ENCODE results near the gene EFNA2. TPM values are rescaled to one million over a fixed set of nuclear protein-coding genes. Genes with fewer than 3 reads are reported as not detected.

Gene EFNA2
- total and polyA plus RNA-seq, 4 experiments from 2014 or later = not detected

- Histone ChIP-seq H3K4me1 (ENCODE audit: insufficient read depth, low read length) (peaks cover 67% of the 10 kb centered on the region), H3K9me3 (ENCODE audit: control insufficient read depth in 1 of 2, low read length in 2 of 2) (no peaks in the 10 kb centered on the region), H3K4me3 (ENCODE audit: low read length in 2 of 2) (peak overlapping the region in 1 of 2 donors; percentile 87), H3K36me3 (ENCODE audit: insufficient read depth, low read length) (peaks cover 55% of the 10 kb centered on the region), H3K27ac (ENCODE audit: low read depth, low read length) (peak overlapping the region; percentile 93), H3K27me3 (ENCODE audit: insufficient read depth, low read length) (no peaks in the 10 kb centered on the region)
- Mint-ChIP-seq H3K27ac (peak overlapping the region in 4 of 7 donors; percentile 76 to 95 (median 82)), H3K9me3 (peaks cover 0 to 24% (median 0%) of the 10 kb centered on the region in 8 donors), H3K4me1 (peaks cover 32 to 66% (median 45%) of the 10 kb centered on the region in 4 donors), H3K27me3 (no peaks in the 10 kb centered on the region), H3K4me3 (peak overlapping the region in 4 of 8 donors; percentile 52 to 64 (median 62)), H3K36me3 (peaks cover 39 to 64% of the 10 kb centered on the region in 2 donors)
- DNase-seq = peak in 1 of 5 donors; percentile 39
- intact Hi-C loops (cut with micrococcal nuclease) = loop anchor here (1.0 to 5.0 kb wide), 5 partner anchors 82 to 215 kb away; partner anchors contain the start of genes DAZAP1, NDUFS7, PCSK4 and RPS15
- CTCF ChIA-PET (ENCODE audit: partially characterized antibody) = interaction anchor here (1.4 to 3.9 kb wide), 2 partner anchors 30 to 31 kb away, joined by 8 to 31 read pairs; no protein-coding TSS in a partner anchor
- POLR2A ChIA-PET (ENCODE audit: partially characterized antibody) = interaction anchor here (0.5 to 5.7 kb wide), 36 partner anchors 8 to 596 kb away, joined by 3 to 74 read pairs (median 4); partner anchors contain the start of genes ABCA7, ARHGAP45, ATP5F1D and CBARP
These were observed 10.8 kb upstream of the EFNA2 start for GRCh38 chr19:1274852-1275259.

DNA sequence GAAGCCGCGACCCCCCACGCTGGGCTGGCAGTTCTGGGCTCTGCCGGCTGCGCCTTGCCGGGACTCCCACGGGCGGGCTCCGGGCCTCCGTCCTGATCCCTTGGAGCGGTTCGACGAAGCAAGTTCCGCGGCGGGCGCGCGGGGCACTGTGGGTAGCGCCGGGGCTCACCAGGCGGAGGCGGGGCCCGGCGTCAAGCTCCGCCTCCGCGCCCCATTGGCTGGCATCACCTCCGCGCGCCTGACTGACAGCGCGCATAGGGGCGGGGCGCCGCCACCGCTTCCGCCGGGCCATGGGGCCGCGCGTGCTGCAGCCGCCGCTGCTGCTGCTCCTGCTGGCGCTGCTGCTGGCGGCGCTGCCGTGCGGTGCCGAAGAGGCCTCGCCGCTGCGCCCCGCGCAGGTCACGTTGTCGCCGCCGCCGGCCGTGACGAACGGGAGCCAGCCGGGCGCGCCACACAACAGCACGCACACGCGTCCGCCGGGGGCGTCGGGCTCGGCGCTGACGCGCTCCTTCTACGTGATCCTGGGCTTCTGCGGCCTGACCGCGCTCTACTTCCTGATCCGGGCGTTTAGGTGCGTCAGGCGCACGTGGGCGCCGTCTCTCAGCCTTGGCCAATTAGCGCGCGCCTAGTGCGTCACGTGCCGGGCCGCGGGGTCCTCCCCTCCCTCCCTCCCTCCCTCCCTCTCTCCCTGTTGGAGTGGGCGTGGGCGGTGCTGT lies 10.3 kb upstream of the EFNA2 start, which contains the start of gene FAM174C:
Gene FAM174C (plus strand): TSS at position 271 of the 716 bp plus-strand sequence. CDS start 20 bp downstream, at position 291.
- H3K36me3 Mint-ChIP-seq = peaks cover 36 to 61% of the 10 kb centered on the region in 2 donors
- peaks cover 0 to 20% (median 0%) of the 10 kb centered on the region in 8 donors for H3K9me3 Mint-ChIP-seq
- intact Hi-C loops (cut with micrococcal nuclease) = loop anchor here (1.0 to 5.0 kb wide), 5 partner anchors 82 to 215 kb away; partner anchors contain the start of genes DAZAP1, NDUFS7, PCSK4 and RPS15
- CTCF ChIA-PET (ENCODE audit: partially characterized antibody) = interaction anchor here (1.4 kb wide), 1 partner anchor 31 kb away, joined by 8 read pairs; no protein-coding TSS in a partner anchor
- peak; percentile 95 to 97 (median 97) for DNase-seq
- no peaks in the 10 kb centered on the region for H3K9me3 ChIP-seq (ENCODE audit: control insufficient read depth in 1 of 2, low read length in 2 of 2)
- H3K27me3 Mint-ChIP-seq = no peaks in the 10 kb centered on the region
- H3K36me3 ChIP-seq (ENCODE audit: insufficient read depth, low read length) = peaks cover 53% of the 10 kb centered on the region
- H3K4me1 Mint-ChIP-seq = peaks cover 30 to 66% (median 42%) of the 10 kb centered on the region in 4 donors
- H3K4me3 ChIP-seq (ENCODE audit: low read length in 2 of 2) = peak within 1 kb of the TSS; percentile 42 to 87
- peak within 1 kb of the TSS; percentile 93 for H3K27ac ChIP-seq (ENCODE audit: low read depth, low read length)
- no peaks in the 10 kb centered on the region for H3K27me3 ChIP-seq (ENCODE audit: insufficient read depth, low read length)
- POLR2A ChIA-PET (ENCODE audit: partially characterized antibody) = interaction anchor here (0.5 to 5.7 kb wide), 34 partner anchors 9 to 596 kb away, joined by 3 to 74 read pairs (median 4); partner anchors contain the start of genes ABCA7, ARHGAP45, ATP5F1D and CBARP
- peak within 1 kb of the TSS; percentile 87 to 93 (median 90) for H3K4me3 Mint-ChIP-seq
- H3K27ac Mint-ChIP-seq = peak within 1 kb of the TSS; percentile 95 to 98 (median 96)
- peaks cover 61% of the 10 kb centered on the region for H3K4me1 ChIP-seq (ENCODE audit: insufficient read depth, low read length)

GRCh38 chr19:1275976-1276627 lies 9.6 kb upstream of the EFNA2 start:
- H3K4me3 Mint-ChIP-seq = peak overlapping the region; percentile 87 to 93 (median 90)
- peak overlapping the region; percentile 42 to 87 for H3K4me3 ChIP-seq (ENCODE audit: low read length in 2 of 2)
- peaks cover 29 to 55% of the 10 kb centered on the region in 2 donors for H3K36me3 Mint-ChIP-seq
- ChIA-PET POLR2A (ENCODE audit: partially characterized antibody) (interaction anchor here (1.2 to 5.7 kb wide), 7 partner anchors 9 to 377 kb away, joined by 4 to 74 read pairs (median 6); no protein-coding TSS in a partner anchor), CTCF (ENCODE audit: partially characterized antibody) (interaction anchor here (1.4 kb wide), 1 partner anchor 32 kb away, joined by 8 read pairs; no protein-coding TSS in a partner anchor)
- peak overlapping the region; percentile 95 to 98 (median 96) for H3K27ac Mint-ChIP-seq
- no peak for DNase-seq
- peaks cover 47% of the 10 kb centered on the region for H3K36me3 ChIP-seq (ENCODE audit: insufficient read depth, low read length)
- peaks cover 25 to 61% (median 37%) of the 10 kb centered on the region in 4 donors for H3K4me1 Mint-ChIP-seq
- peaks cover 54% of the 10 kb centered on the region for H3K4me1 ChIP-seq (ENCODE audit: insufficient read depth, low read length)
- H3K27ac ChIP-seq (ENCODE audit: low read depth, low read length) = peak overlapping the region; percentile 93
- H3K27me3 ChIP-seq (ENCODE audit: insufficient read depth, low read length) = no peaks in the 10 kb centered on the region
- H3K9me3 ChIP-seq (ENCODE audit: control insufficient read depth in 1 of 2, low read length in 2 of 2) = no peaks in the 10 kb centered on the region
- peaks cover 0 to 13% (median 0%) of the 10 kb centered on the region in 8 donors for H3K9me3 Mint-ChIP-seq
- intact Hi-C loops (cut with micrococcal nuclease) = loop anchor here (1.0 to 5.0 kb wide), 5 partner anchors 81 to 214 kb away; partner anchors contain the start of genes DAZAP1, NDUFS7, PCSK4 and RPS15
- H3K27me3 Mint-ChIP-seq = no peaks in the 10 kb centered on the region

GRCh38 chr19:1276628-1277022 lies 9.0 kb upstream of the EFNA2 start:
- Histone ChIP-seq H3K4me1 (ENCODE audit: insufficient read depth, low read length) (peaks cover 49% of the 10 kb centered on the region), H3K9me3 (ENCODE audit: control insufficient read depth in 1 of 2, low read length in 2 of 2) (no peaks in the 10 kb centered on the region), H3K27ac (ENCODE audit: low read depth, low read length) (peak overlapping the region; percentile 93), H3K36me3 (ENCODE audit: insufficient read depth, low read length) (peaks cover 41% of the 10 kb centered on the region), H3K4me3 (ENCODE audit: low read length in 2 of 2) (peak overlapping the region; percentile 42 to 87), H3K27me3 (ENCODE audit: insufficient read depth, low read length) (no peaks in the 10 kb centered on the region)
- DNase-seq = peak in 3 of 5 donors; percentile 45 to 55 (median 52)
- intact Hi-C loops (cut with micrococcal nuclease) = loop anchor here (5.0 kb wide), 1 partner anchor 81 kb away; no protein-coding TSS in a partner anchor
- ChIA-PET CTCF (ENCODE audit: partially characterized antibody) (interaction anchor here (0.7 kb wide), 1 partner anchor 524 kb away, joined by 3 read pairs; no protein-coding TSS in a partner anchor), POLR2A (ENCODE audit: partially characterized antibody) (interaction anchor here (1.8 to 5.7 kb wide), 5 partner anchors 8 to 376 kb away, joined by 6 to 74 read pairs (median 31); partner anchors contain the start of gene CIRBP)
- peaks cover 19 to 56% (median 32%) of the 10 kb centered on the region in 4 donors for H3K4me1 Mint-ChIP-seq
- H3K27ac Mint-ChIP-seq = peak overlapping the region; percentile 95 to 98 (median 96)
- H3K36me3 Mint-ChIP-seq = peaks cover 24 to 49% of the 10 kb centered on the region in 2 donors
- H3K4me3 Mint-ChIP-seq = peak overlapping the region; percentile 87 to 93 (median 90)
- no peaks in the 10 kb centered on the region for H3K27me3 Mint-ChIP-seq
- H3K9me3 Mint-ChIP-seq = peaks cover 0 to 11% (median 0%) of the 10 kb centered on the region in 8 donors

DNA sequence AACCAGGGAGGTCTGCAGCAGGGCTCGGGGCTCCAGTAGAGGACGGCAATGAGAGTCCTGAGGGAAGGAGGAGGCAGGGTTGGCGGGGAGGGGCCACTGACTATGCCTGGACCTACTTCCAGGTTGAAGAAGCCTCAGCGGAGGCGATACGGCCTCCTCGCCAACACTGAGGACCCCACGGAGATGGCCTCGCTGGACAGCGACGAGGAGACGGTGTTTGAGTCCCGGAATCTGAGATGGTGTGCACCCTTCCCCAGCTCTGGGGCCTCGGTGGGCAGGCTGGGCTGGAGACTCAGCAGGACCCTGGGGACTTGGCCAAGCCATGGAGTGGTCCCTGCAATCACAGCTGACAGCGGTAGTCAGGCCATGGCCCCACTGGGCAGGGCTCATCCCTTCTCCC lies 8.6 kb upstream of the EFNA2 start:
- Histone ChIP-seq H3K4me1 (ENCODE audit: insufficient read depth, low read length) (peaks cover 45% of the 10 kb centered on the region), H3K4me3 (ENCODE audit: low read length in 2 of 2) (peak overlapping the region in 1 of 2 donors; percentile 87), H3K9me3 (ENCODE audit: control insufficient read depth in 1 of 2, low read length in 2 of 2) (no peaks in the 10 kb centered on the region), H3K27ac (ENCODE audit: low read depth, low read length) (peak overlapping the region; percentile 93), H3K27me3 (ENCODE audit: insufficient read depth, low read length) (no peaks in the 10 kb centered on the region), H3K36me3 (ENCODE audit: insufficient read depth, low read length) (peaks cover 37% of the 10 kb centered on the region)
- CTCF ChIA-PET (ENCODE audit: partially characterized antibody) = interaction anchor here (0.7 to 3.0 kb wide), 2 partner anchors 33 to 523 kb away, joined by 3 to 16 read pairs; no protein-coding TSS in a partner anchor
- Mint-ChIP-seq H3K27me3 (no peaks in the 10 kb centered on the region), H3K36me3 (peaks cover 24 to 45% of the 10 kb centered on the region in 2 donors), H3K9me3 (peaks cover 0 to 11% (median 0%) of the 10 kb centered on the region in 8 donors), H3K27ac (peak overlapping the region; percentile 67 to 97 (median 96)), H3K4me3 (peak overlapping the region in 7 of 8 donors; percentile 87 to 93 (median 90)), H3K4me1 (peaks cover 19 to 51% (median 28%) of the 10 kb centered on the region in 4 donors)
- POLR2A ChIA-PET (ENCODE audit: partially characterized antibody) = interaction anchor here (1.5 to 4.8 kb wide), 2 partner anchors 9 to 18 kb away, joined by 3 to 41 read pairs; partner anchors contain the start of gene CIRBP
- intact Hi-C loops (cut with micrococcal nuclease) = loop anchor here (5.0 kb wide), 1 partner anchor 80 kb away; no protein-coding TSS in a partner anchor
- DNase-seq = no peak

DNA sequence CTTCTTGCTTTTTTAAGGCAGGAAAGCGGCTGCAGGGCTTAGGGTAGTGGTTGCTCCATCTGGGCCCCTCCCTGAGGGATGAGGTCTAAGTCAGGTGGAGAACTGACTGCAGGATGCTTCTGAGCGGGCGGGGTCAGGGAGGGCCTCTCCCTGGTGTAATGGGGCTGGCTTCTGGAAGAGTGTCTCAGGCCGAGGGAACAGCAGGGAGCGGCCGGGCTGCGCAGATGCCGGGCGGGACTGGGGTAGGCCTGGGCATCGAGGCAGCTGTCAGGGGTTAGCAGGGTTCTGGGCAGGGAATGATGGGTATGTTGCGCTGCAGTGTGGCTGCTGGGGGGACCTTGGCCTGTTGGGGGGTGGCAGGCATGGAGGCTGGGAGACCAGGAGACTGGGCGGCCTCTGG lies 7.6 kb upstream of the EFNA2 start:
- CTCF ChIA-PET (ENCODE audit: partially characterized antibody) = interaction anchor here (1.7 to 3.0 kb wide), 2 partner anchors 34 to 105 kb away, joined by 4 to 16 read pairs; no protein-coding TSS in a partner anchor
- Mint-ChIP-seq H3K36me3 (peaks cover 15 to 36% of the 10 kb centered on the region in 2 donors), H3K27ac (peak overlapping the region in 3 of 7 donors; percentile 23 to 66 (median 63)), H3K9me3 (peaks cover 0 to 6% (median 0%) of the 10 kb centered on the region in 8 donors), H3K4me1 (peaks cover 14 to 41% (median 21%) of the 10 kb centered on the region in 4 donors), H3K27me3 (no peaks in the 10 kb centered on the region), H3K4me3 (peak overlapping the region in 4 of 8 donors; percentile 15 to 34 (median 20))
- H3K36me3 ChIP-seq (ENCODE audit: insufficient read depth, low read length) = peaks cover 27% of the 10 kb centered on the region
- no peaks in the 10 kb centered on the region for H3K9me3 ChIP-seq (ENCODE audit: control insufficient read depth in 1 of 2, low read length in 2 of 2)
- intact Hi-C loops (cut with micrococcal nuclease) = loop anchor here (2.0 to 5.0 kb wide), 2 partner anchors 79 to 489 kb away; no protein-coding TSS in a partner anchor
- H3K4me3 ChIP-seq (ENCODE audit: low read length in 2 of 2) = no peak overlapping the region
- POLR2A ChIA-PET (ENCODE audit: partially characterized antibody) = interaction anchor here (1.5 to 4.8 kb wide), 2 partner anchors 10 to 19 kb away, joined by 3 to 41 read pairs; partner anchors contain the start of gene CIRBP
- DNase-seq = peak in 1 of 5 donors; percentile 41
- H3K27me3 ChIP-seq (ENCODE audit: insufficient read depth, low read length) = no peaks in the 10 kb centered on the region
- peaks cover 35% of the 10 kb centered on the region for H3K4me1 ChIP-seq (ENCODE audit: insufficient read depth, low read length)
- no peak overlapping the region for H3K27ac ChIP-seq (ENCODE audit: low read depth, low read length)
